H9 (cell line): ENCODE results near the gene SRGAP1. TPM values are rescaled to one million over a fixed set of nuclear protein-coding genes. Genes with fewer than 3 reads are reported as not detected.

Experiments
- DNase-seq: peaks from one replicate; pipeline ENCODE4 v3.0.0-alpha.2; 2017
- H2AFZ ChIP-seq: one replicate; pipeline ENCODE4 v1.6.1; 2013; ENCODE audit warnings: mild to moderate bottlenecking, low read length, control low read depth, moderate library complexity
- H2AK5ac ChIP-seq: 2 replicates; pipeline ENCODE4 v1.6.1; 2013; ENCODE audit warnings: low read length, control low read depth, mixed read lengths; ENCODE audit not compliant: insufficient read length
- H2BK120ac ChIP-seq: one replicate; pipeline ENCODE4 v1.6.1; 2013; ENCODE audit warnings: low read depth, mild to moderate bottlenecking, low read length, control low read depth, inconsistent platforms; ENCODE audit not compliant: poor library complexity, severe bottlenecking
- H2BK12ac ChIP-seq: 2 replicates; pipeline ENCODE4 v1.6.1; 2013; ENCODE audit warnings: low read length, control low read depth, mixed read lengths, low read depth; ENCODE audit not compliant: insufficient read length
- H2BK15ac ChIP-seq: 2 replicates; pipeline ENCODE4 v1.6.1; 2013; ENCODE audit warnings: low read depth, low read length, control low read depth
- H2BK20ac ChIP-seq: one replicate; pipeline ENCODE4 v1.6.1; 2013; ENCODE audit warnings: low read depth, mild to moderate bottlenecking, low read length, control low read depth, inconsistent platforms; ENCODE audit not compliant: poor library complexity, severe bottlenecking
- H2BK5ac ChIP-seq: 2 replicates; pipeline ENCODE4 v1.6.1; 2013; ENCODE audit warnings: low read length, control low read depth, mixed read lengths; ENCODE audit not compliant: insufficient read length
- H3K14ac ChIP-seq: 2 replicates; pipeline ENCODE4 v1.6.1; 2013; ENCODE audit warnings: low read length, control low read depth; ENCODE audit not compliant: insufficient read depth
- H3K18ac ChIP-seq: 2 replicates; pipeline ENCODE4 v1.6.1; 2013; ENCODE audit warnings: low read depth, mild to moderate bottlenecking, mixed read lengths, low read length, control low read depth; ENCODE audit not compliant: insufficient read length
- H3K23ac ChIP-seq: 2 replicates; pipeline ENCODE4 v1.6.1; 2013; ENCODE audit warnings: low read length, control low read depth, mixed read lengths, low read depth; ENCODE audit not compliant: insufficient read length
- H3K23me2 ChIP-seq: 2 replicates; pipeline ENCODE4 v1.6.1; 2013; ENCODE audit warnings: low read depth, mild to moderate bottlenecking, mixed read lengths, low read length, control low read depth; ENCODE audit not compliant: insufficient read length, poor library complexity, severe bottlenecking
- H3K27ac ChIP-seq: 2 replicates; pipeline ENCODE4 v1.5.1; 2013; ENCODE audit warnings: low read length, control low read depth, mixed read lengths, low read depth; ENCODE audit not compliant: insufficient read length
- H3K27me3 ChIP-seq: 2 replicates; pipeline ENCODE4 v1.6.1; 2013; ENCODE audit warnings: low read length, control low read depth, inconsistent platforms; ENCODE audit not compliant: insufficient read depth
- H3K4ac ChIP-seq: 2 replicates; pipeline ENCODE4 v1.6.1; 2013; ENCODE audit warnings: low read depth, mild to moderate bottlenecking, control low read depth, inconsistent platforms, low read length, moderate library complexity
- H3K4me1 ChIP-seq: 2 replicates; pipeline ENCODE4 v1.6.1; 2013; ENCODE audit warnings: low read length, control low read depth, inconsistent platforms; ENCODE audit not compliant: insufficient read depth
- H3K4me2 ChIP-seq: 2 replicates; pipeline ENCODE4 v1.6.1; 2013; ENCODE audit warnings: low read length, control low read depth, mixed read lengths; ENCODE audit not compliant: insufficient read length, insufficient read depth
- H3K56ac ChIP-seq: 2 replicates; pipeline ENCODE4 v1.6.1; 2013; ENCODE audit warnings: low read depth, mild to moderate bottlenecking, mixed read lengths, low read length, control low read depth; ENCODE audit not compliant: insufficient read length
- H3K79me1 ChIP-seq: 2 replicates; pipeline ENCODE4 v1.6.1; 2013; ENCODE audit warnings: low read depth, mild to moderate bottlenecking, moderate library complexity, low read length, control low read depth, inconsistent platforms; ENCODE audit not compliant: insufficient read depth, poor library complexity, severe bottlenecking
- H3K79me2 ChIP-seq: 2 replicates; pipeline ENCODE4 v1.6.1; 2013; ENCODE audit warnings: low read length, control low read depth, inconsistent platforms; ENCODE audit not compliant: insufficient read depth
- H3K9ac ChIP-seq: 2 replicates; pipeline ENCODE4 v1.6.1; 2013; ENCODE audit warnings: low read length, control low read depth, mixed read lengths; ENCODE audit not compliant: insufficient read length; ENCODE audit errors: extremely low read depth
- H3K9me3 ChIP-seq: one replicate; pipeline ENCODE4 v1.6.1; 2013; ENCODE audit warnings: low read depth, low read length, inconsistent platforms; ENCODE audit not compliant: control insufficient read depth
- H3T11ph ChIP-seq: one replicate; pipeline ENCODE4 v1.6.1; 2013; ENCODE audit warnings: mild to moderate bottlenecking, low read length, control low read depth, inconsistent platforms
- H4K20me1 ChIP-seq: one replicate; pipeline ENCODE4 v1.6.1; 2013; ENCODE audit not compliant: control insufficient read depth, insufficient read length, insufficient read depth
- H4K5ac ChIP-seq: 2 replicates; pipeline ENCODE4 v1.6.1; 2013; ENCODE audit warnings: low read depth, mild to moderate bottlenecking, mixed read lengths, low read length, control low read depth; ENCODE audit not compliant: insufficient read length
- H4K8ac ChIP-seq: replicated peaks from 2 replicates; pipeline ENCODE4 v1.6.1; 2013; ENCODE audit warnings: low read length, control low read depth, mixed read lengths, low read depth; ENCODE audit not compliant: insufficient read length
- H4K91ac ChIP-seq: 2 replicates; pipeline ENCODE4 v1.6.1; 2013; ENCODE audit warnings: low read depth, mild to moderate bottlenecking, moderate library complexity, mixed read lengths, low read length, control low read depth; ENCODE audit not compliant: insufficient read length
- H3K27ac Mint-ChIP-seq, 3 experiments: 2 replicates in 2 of 3; 3 replicates in 1 of 3; pipeline ENCODE4 v1.8.0; 2020 to 2021; ENCODE audit warnings: mixed read lengths in 3 of 3, mild to moderate bottlenecking in 1 of 3, moderate library complexity in 1 of 3
- H3K27me3 Mint-ChIP-seq: 2 replicates; pipeline ENCODE4 v1.8.0; 2021; ENCODE audit warnings: low read depth, mild to moderate bottlenecking, moderate library complexity, mixed read lengths
- H3K36me3 Mint-ChIP-seq, 3 experiments: 2 replicates in 2 of 3; 3 replicates in 1 of 3; pipeline ENCODE4 v1.8.0; 2020 to 2021; ENCODE audit warnings: low read depth in 3 of 3, mixed read lengths in 3 of 3; ENCODE audit not compliant: insufficient read depth in 1 of 3
- H3K4me1 Mint-ChIP-seq, 2 experiments: 2 replicates each; pipeline ENCODE4 v1.8.0; 2020; ENCODE audit warnings: mixed read lengths in 2 of 2
- H3K4me3 Mint-ChIP-seq, 2 experiments: 2 replicates in 1 of 2; 3 replicates in 1 of 2; pipeline ENCODE4 v1.8.0; 2020 to 2021; ENCODE audit warnings: mild to moderate bottlenecking in 2 of 2, mixed read lengths in 2 of 2, moderate library complexity in 1 of 2
- H3K9me3 Mint-ChIP-seq, 2 experiments: 2 replicates in 1 of 2; 3 replicates in 1 of 2; pipeline ENCODE4 v1.8.0; 2020; ENCODE audit warnings: mild to moderate bottlenecking in 2 of 2, mixed read lengths in 2 of 2, moderate library complexity in 1 of 2
- CTCF ChIP-seq: fragments of 200-600 bp; sonication (generic); conservative IDR thresholded peaks from 3 replicates; pipeline ENCODE4 v1.8.0; 2021; ENCODE audit warnings: antibody characterized with exemption, mild to moderate bottlenecking
- WGBS: extraction: QIAGEN DNeasy Blood & Tissue Kit; methylation state at CpG from one replicate; pipeline ENCODE4 v1.1.7; 2013; ENCODE audit warnings: missing lambda C conversion rate, low lambda C conversion rate, mixed read lengths; ENCODE audit not compliant: insufficient read length; ENCODE audit errors: extremely low coverage; 5-methylcytosine and 5-hydroxymethylcytosine counted together
- total RNA-seq: library from RNA; stranded (reverse); gene quantifications from 2 replicates; pipeline ENCODE4 v1.2.1, GENCODE V29; 2021

Gene SRGAP1
- total RNA-seq, 1 experiment from 2014 or later, result 4.8 TPM

GRCh38 chr12:63996556-63996955, 152.1 kb downstream of the SRGAP1 start:
- Histone ChIP-seq H3K4ac (no peak overlapping the region), H3K4me1 (no peaks in the 10 kb centered on the region), H2BK15ac (no peak overlapping the region), H3T11ph (no peak overlapping the region), H2BK120ac (no peak overlapping the region), H3K27me3 (no peaks in the 10 kb centered on the region; the same call in 1 of the 2 replicates), H4K20me1 (no peaks in the 10 kb centered on the region), H2AK5ac (no peak overlapping the region), H3K9ac (no peak overlapping the region), H4K91ac (no peak overlapping the region), H2AFZ (no peak overlapping the region), H4K8ac (no peak overlapping the region), H3K14ac (no peak overlapping the region), H3K23me2 (no peaks in the 10 kb centered on the region), H3K79me2 (no peaks in the 10 kb centered on the region), H2BK12ac (no peak overlapping the region), H2BK5ac (no peak overlapping the region), H3K4me2 (no peak overlapping the region), H3K18ac (no peak overlapping the region), H2BK20ac (no peak overlapping the region), H4K5ac (no peak overlapping the region), H3K79me1 (no peaks in the 10 kb centered on the region), H3K9me3 (no peaks in the 10 kb centered on the region), H3K23ac (no peak overlapping the region), H3K27ac (no peak overlapping the region), H3K56ac (no peak overlapping the region)
- no CpG with 5 or more reads among the region's 1 CpG for WGBS
- Mint-ChIP-seq H3K4me1 (peaks cover 13 to 17% of the 10 kb centered on the region in 2 experiments), H3K27me3 (no peaks in the 10 kb centered on the region), H3K27ac (no peak overlapping the region), H3K36me3 (peaks cover 0 to 2% (median 0%) of the 10 kb centered on the region in 3 experiments; a peak in 1 of 7 replicates), H3K4me3 (no peak overlapping the region), H3K9me3 (no peaks in the 10 kb centered on the region)
- DNase-seq, result no peak
- no peak for TF ChIP-seq CTCF
